A549 (cell line): ENCODE measurements around the gene HMMR.
"Not testable (repeated sequence)": the region's sequence is repeated elsewhere in the genome, so short reads cannot be mapped to it uniquely, and the experiment has no call there.

ENCODE experiments used
- ATOH8 ChIP-seq: fragments of 250-450 bp; sonication (Bioruptor Pico); IDR thresholded peaks from 2 replicates; pipeline ENCODE4 v1.5.0; 2020; ENCODE audit warnings: low read depth, mild to moderate bottlenecking, moderate library complexity
- CBX2 ChIP-seq: fragments of 200-600 bp; sonication (generic); IDR thresholded peaks from 2 replicates; pipeline ENCODE4 v1.6.1; 2016; ENCODE audit warnings: low read depth, mild to moderate bottlenecking, borderline replicate concordance
- CHD4 ChIP-seq: fragments of 200-600 bp; sonication (generic); IDR thresholded peaks from 2 replicates; pipeline ENCODE4 v1.6.1; 2016; ENCODE audit warnings: antibody characterized with exemption, mild to moderate bottlenecking, borderline replicate concordance
- CTCF ChIP-seq: fragments of >200 bp; sonication (Bioruptor Twin); formaldehyde crosslinking; IDR thresholded peaks from 3 replicates; pipeline ENCODE4 v1.5.1; 2016
- E2F6 ChIP-seq: IDR thresholded peaks from 2 replicates; pipeline ENCODE4 v1.6.1; 2012; ENCODE audit warnings: low read depth, borderline replicate concordance
- ELK1 ChIP-seq: fragments of 150-350 bp; IDR thresholded peaks from 2 replicates; pipeline ENCODE4 v1.6.1; 2014; ENCODE audit warnings: low read depth, mild to moderate bottlenecking, low read length
- ESRRA ChIP-seq: fragments of 150-350 bp; IDR thresholded peaks from 2 replicates; pipeline ENCODE4 v1.6.1; 2014; ENCODE audit warnings: mild to moderate bottlenecking, low read length, borderline replicate concordance
- MAFK ChIP-seq: fragments of 450-650 bp; IDR thresholded peaks from 2 replicates; pipeline ENCODE4 v1.6.1; 2014; ENCODE audit not compliant: partially characterized antibody
- MAX ChIP-seq: IDR thresholded peaks from 2 replicates; pipeline ENCODE4 v1.6.1; 2012
- NPAS2 ChIP-seq: fragments of 250-450 bp; sonication (Bioruptor Pico); IDR thresholded peaks from 2 replicates; pipeline ENCODE4 v1.8.0; 2022; ENCODE audit warnings: mild to moderate bottlenecking, moderate library complexity, borderline replicate concordance
- POLR2A ChIP-seq: IDR thresholded peaks from 2 replicates; pipeline ENCODE4 v1.6.1; 2012; ENCODE audit warnings: mild to moderate bottlenecking, low read length
- RFX5 ChIP-seq: fragments of 450-650 bp; IDR thresholded peaks from 2 replicates; pipeline ENCODE4 v1.7.1; 2014; ENCODE audit warnings: antibody characterized with exemption, mild to moderate bottlenecking, moderate library complexity

- not testable (repeated sequence) for TF ChIP-seq CTCF; CBX2; MAFK; ESRRA; CHD4; MAX; RFX5; ATOH8 (CRISPR knock-in tag); POLR2A; E2F6; ELK1; NPAS2 (CRISPR knock-in tag)
Measured at GRCh38 chr5:163536442-163536841, 76.0 kb downstream of the HMMR start.
